Fibroblast of lung (primary cell): ENCODE data around the gene DYNLT4.

ENCODE experiments used
- EZH2 ChIP-seq: IDR thresholded peaks from 2 replicates; pipeline ENCODE4 v1.5.1; 2012; ENCODE audit warnings: low read length, control low read depth, mild to moderate bottlenecking; ENCODE audit errors: missing control alignments
- TF ChIP-seq, protein P1 (sequence below), 2 donors: IDR thresholded peaks in 1 of 2; conservative IDR thresholded peaks in 1 of 2; 1 replicate in 1 of 2; 2 replicates in 1 of 2; pipeline ENCODE4 v1.5.1; 2011 to 2012; ENCODE audit warnings: low read length in 2 of 2, control low read depth in 1 of 2, inconsistent platforms in 1 of 2, low read depth in 1 of 2, mild to moderate bottlenecking in 1 of 2

- TF ChIP-seq, protein P1, sequence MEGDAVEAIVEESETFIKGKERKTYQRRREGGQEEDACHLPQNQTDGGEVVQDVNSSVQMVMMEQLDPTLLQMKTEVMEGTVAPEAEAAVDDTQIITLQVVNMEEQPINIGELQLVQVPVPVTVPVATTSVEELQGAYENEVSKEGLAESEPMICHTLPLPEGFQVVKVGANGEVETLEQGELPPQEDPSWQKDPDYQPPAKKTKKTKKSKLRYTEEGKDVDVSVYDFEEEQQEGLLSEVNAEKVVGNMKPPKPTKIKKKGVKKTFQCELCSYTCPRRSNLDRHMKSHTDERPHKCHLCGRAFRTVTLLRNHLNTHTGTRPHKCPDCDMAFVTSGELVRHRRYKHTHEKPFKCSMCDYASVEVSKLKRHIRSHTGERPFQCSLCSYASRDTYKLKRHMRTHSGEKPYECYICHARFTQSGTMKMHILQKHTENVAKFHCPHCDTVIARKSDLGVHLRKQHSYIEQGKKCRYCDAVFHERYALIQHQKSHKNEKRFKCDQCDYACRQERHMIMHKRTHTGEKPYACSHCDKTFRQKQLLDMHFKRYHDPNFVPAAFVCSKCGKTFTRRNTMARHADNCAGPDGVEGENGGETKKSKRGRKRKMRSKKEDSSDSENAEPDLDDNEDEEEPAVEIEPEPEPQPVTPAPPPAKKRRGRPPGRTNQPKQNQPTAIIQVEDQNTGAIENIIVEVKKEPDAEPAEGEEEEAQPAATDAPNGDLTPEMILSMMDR (conservative IDR thresholded peaks at IDR 0.05 in 1 of 2, IDR thresholded peaks at IDR 0.05 in 1 of 2; ENCODE audit: low read depth in 1 of 2, low read length in 2 of 2): no peak
- TF ChIP-seq EZH2: no peak
Measured at GRCh38 chr1:44777969-44778635, 29.0 kb downstream of the DYNLT4 start.
